ELF-1 (cell line): ENCODE data around the gene FRMD4A.

Experiments
- DNase-seq: peaks from one replicate; pipeline ENCODE4 v3.0.0-alpha.2; 2016; ENCODE audit warnings: low read depth, low spot score

The FRMD4A gene

DNA sequence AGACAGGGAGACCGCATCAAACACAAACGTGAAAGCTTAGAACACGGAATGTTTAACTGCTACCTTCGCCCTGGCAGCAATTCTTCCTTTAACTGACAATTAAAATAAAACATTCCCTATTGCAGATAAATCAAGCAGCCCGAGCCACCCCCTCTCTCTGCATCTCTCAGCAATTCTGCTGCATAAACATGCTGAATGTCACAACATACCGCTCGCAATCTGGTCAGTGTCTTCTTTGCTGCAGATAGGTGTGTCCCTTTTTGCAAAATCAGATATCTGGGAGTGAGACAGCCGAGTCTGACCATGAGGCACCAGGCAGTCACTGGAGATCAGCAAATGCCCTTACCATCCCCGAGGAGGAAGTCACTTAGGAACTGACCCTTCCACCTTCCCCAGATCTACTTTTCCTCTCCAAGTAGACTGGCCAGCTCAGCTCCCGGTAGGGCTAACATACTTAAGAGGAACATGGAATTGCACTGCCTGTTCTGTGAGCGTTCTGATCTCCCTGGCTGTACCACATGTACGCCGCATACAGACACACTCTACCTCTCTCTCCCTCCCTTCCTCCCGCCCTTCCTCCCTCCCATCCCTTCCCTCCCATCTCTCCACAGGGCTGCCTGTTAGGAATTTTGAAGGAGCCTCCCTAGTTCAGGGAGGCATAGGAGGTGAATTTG is at the start of gene FRMD4A:
Gene FRMD4A, minus strand, starts transcription at position 537 of the 674 bp plus-strand sequence.
- DNase-seq: no peak

GRCh38 chr10:14379556-14380280 is 49.0 kb upstream of the FRMD4A start:
- no peak for DNase-seq

- DNase-seq: no peak
Observed at GRCh38 chr10:14378387-14378960, 47.8 kb upstream of the FRMD4A start.

GRCh38 chr10:14377591-14378175 is 47.0 kb upstream of the FRMD4A start:
- peak; percentile 42 for DNase-seq

DNA sequence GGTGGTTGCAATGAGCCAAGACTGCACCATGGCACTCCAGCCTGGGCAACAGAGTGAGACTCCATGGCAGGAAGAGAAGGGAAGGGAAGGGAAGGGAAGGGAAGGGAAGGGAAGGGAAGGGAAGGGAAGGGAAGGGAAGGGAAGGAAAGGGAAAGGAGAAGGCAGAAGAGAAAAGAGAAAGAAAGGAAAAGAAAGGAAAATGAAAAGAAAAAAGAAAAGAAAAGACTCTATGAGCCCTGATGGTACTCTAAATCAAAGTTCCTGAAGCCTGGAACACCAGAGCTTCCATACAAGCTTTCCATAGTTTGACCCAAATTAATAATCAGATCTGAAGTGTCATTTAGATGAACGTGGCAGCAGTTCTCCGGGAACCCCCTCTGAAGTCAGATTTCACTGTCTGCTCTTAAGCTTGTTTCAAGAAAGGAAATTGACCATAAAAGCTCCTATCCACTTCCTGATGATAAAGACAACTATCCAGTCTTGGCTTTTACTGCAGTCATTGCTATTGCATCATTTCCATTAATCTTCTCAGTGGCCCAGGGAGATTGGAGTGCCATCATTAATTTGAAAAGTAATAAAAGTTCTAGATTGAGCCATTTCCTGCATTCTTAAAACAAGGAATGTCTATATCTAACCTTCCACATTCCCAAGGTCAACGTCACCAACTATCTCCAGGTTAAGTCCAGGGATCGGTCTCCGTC is 44.2 kb upstream of the FRMD4A start:
- DNase-seq: no peak

GRCh38 chr10:14372606-14373005 is 41.9 kb upstream of the FRMD4A start:
- DNase-seq: no peak

DNA sequence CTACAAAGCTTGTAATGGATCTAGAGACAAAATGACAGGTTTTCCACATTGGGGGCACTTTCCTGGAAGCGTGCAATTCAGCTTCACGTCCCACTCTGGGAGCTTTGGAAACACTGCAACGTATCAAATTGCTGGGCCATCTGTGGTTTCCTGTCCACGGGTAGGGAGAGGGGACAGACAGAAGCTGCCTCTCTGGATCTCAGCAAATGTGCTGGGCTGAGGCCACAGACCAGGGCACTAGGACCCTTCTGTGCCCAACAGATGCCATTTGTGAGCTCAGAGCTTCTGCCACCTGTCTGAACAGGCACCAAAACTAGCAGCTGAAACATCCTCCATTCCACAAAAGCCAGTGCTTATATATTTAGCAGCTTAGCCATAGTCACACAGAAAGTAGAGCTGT is 40.9 kb upstream of the FRMD4A start:
- no peak for DNase-seq

GRCh38 chr10:14370894-14371293 is 40.2 kb upstream of the FRMD4A start:
- DNase-seq: no peak

GRCh38 chr10:14369906-14370305 is 39.2 kb upstream of the FRMD4A start:
- DNase-seq: no peak

- DNase-seq: no peak
Observed at GRCh38 chr10:14366760-14367159, 36.0 kb upstream of the FRMD4A start.

- DNase-seq: no peak
Observed at GRCh38 chr10:14365266-14365665, 34.5 kb upstream of the FRMD4A start.

DNA sequence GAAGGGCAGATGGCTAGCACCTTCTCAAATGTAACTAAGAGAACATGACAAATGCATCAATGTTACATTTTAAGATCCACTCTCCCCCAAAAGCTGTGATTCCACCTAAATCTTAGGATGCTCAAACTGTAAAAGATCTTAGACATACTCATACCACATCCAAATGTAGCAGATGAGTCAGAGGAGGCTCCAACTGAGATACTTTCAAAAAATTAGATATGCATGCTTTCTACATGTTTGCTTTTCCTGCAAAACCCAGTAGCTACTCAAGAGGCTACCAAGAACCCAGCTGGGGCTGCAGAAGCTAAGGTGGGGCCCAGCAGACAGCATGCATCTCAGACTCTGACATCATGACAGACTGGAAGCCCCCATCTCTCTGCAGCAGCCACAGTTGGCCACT is 31.4 kb upstream of the FRMD4A start:
- DNase-seq: no peak

- no peak for DNase-seq
Observed at GRCh38 chr10:14360961-14361360, 30.2 kb upstream of the FRMD4A start.

DNA sequence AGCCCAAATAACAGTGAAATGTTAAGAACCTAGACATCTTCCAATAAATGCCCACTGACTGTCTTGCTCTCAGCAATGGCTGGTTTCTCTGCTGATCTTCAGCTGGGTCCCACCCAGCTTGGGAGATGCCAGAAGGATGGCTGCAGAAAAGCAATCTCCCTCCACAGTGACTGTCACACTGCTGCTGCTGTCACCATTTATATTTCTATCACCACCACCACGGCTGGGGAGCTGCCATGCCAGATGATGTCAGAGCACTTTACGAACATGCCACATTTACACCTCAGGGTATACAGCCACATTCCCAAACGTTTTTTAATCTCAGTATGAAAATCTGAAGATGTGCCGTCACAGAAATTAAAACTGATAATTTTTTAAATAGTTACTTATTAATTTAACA is 29.8 kb upstream of the FRMD4A start:
- no peak for DNase-seq

DNA sequence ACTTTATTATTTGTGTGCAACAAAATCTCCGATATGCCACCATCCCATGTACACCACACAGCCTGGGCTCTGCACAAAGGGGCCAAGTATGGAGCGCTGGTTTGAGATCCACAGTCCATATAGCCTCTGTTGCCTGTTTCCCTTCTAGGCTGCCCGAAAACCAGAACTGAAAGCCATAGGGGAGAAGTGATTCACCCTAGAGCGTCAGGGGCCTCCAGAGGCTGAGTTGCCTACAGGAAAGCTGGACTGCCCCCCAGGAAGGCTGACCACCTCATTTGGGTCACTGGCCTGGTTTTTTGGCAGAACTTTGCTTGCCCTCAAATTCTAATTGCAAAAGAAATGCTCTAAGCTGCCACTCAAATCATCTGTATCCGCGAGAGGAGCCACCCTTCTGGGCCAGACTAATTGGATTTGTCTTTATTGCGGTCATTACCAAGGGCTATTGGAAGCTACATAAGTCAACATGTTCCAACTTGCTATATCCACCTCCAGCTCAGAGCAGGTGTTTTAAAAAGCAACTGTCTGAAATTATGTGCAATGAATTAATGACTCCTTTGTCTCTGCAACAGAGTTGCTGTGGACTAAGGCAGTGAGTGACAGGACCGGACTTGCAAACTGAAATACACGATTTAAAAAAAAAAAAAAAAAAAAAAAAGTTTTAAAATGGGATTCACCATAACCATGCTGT is 28.3 kb upstream of the FRMD4A start:
- DNase-seq: no peak

DNA sequence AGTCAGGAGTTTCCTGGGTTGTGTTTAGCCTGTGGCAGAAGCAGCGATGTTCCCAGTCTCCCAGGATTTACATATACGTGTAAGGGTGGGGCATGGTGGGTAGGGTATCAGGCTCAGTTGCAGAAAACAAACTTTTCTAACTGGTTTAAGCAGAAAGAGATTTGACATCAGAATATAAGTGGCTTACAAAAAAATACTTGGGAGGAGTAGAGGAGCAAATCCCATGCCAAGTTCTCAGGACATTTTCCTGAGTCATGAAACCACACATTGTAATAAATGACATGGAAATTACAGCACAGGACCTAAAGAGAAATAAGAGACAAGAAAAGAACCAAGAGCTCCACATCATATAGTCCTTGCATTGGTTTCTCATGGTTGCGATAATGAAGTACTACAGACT is 26.2 kb upstream of the FRMD4A start:
- DNase-seq: no peak

DNA sequence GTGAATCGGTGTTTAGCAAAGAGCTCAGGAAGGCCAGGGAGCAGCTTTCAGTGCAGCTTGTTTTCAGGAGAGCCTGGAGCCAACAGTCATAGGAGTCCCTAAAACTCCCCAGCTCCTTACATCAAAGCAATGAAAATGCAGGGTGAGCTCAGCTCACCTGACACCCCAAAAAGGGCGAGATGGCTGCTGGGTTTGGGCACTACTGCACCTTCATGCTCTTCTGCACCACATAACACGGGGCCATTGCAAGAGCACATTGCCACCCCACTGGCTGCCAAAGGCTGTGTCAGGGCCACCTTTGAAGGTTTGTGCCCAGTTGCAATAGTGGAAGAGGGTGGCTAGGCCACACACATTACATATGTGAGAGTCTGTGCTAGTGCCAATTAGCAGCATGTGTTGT is 25.0 kb upstream of the FRMD4A start:
- no peak for DNase-seq

- DNase-seq: peak; percentile 45
Observed at GRCh38 chr10:14353291-14353913, 22.7 kb upstream of the FRMD4A start.

DNA sequence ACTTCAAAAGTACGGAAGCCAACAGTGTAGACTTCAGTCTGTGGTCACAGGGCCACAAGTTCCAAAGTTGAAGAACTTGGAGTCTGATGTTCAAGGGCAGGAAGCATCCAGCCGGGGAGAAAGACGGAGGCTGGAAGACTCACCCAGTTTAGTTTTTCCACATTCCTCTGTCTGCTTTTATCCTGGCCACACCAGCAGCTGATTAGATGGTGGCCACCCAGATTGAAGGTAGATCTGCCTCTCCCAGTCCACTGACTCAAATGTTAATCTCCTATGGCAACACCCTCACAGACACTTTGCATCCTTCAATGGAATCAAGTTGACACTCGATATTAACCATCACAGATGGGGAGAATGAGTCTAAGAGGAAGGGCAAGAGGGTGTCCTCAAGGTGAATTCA is 19.3 kb upstream of the FRMD4A start:
- DNase-seq: no peak

- DNase-seq: no peak
Observed at GRCh38 chr10:14349081-14349480, 18.4 kb upstream of the FRMD4A start.

- no peak for DNase-seq
Observed at GRCh38 chr10:14345262-14345661, 14.5 kb upstream of the FRMD4A start.
